ENCODE results near the gene PHF21B.

PHF21B gene

GRCh38 chr22:44956840-44957767 lies 52.7 kb downstream of the PHF21B start:
- 0 out of 2 replicates have a peak, but pooled peaks have one; percentile 9 for TF ChIP-seq CTCF (IDR thresholded peaks at IDR 0.05; ENCODE audit: control insufficient read depth, extremely low read depth, insufficient read depth)
- DNase-seq (ENCODE audit: low read depth), result no peak
- no peak overlapping the region for H3K4me3 ChIP-seq (ENCODE audit: low read depth, low read length)

GRCh38 chr22:44955102-44955501 lies 54.7 kb downstream of the PHF21B start:
- no peak for TF ChIP-seq CTCF (IDR thresholded peaks at IDR 0.05; ENCODE audit: control insufficient read depth, extremely low read depth, insufficient read depth)
- no peak for DNase-seq (ENCODE audit: low read depth)
- H3K4me3 ChIP-seq (ENCODE audit: low read depth, low read length), result no peak overlapping the region

- DNase-seq (ENCODE audit: low read depth), result no peak
- no peak for TF ChIP-seq CTCF (IDR thresholded peaks at IDR 0.05; ENCODE audit: control insufficient read depth, extremely low read depth, insufficient read depth)
- H3K4me3 ChIP-seq (ENCODE audit: low read depth, low read length), result no peak overlapping the region
Observed at GRCh38 chr22:44954149-44954548, 55.7 kb downstream of the PHF21B start.

GRCh38 chr22:44952863-44953746 lies 56.7 kb downstream of the PHF21B start:
- DNase-seq (ENCODE audit: low read depth), result no peak
- H3K4me3 ChIP-seq (ENCODE audit: low read depth, low read length), result no peak overlapping the region
- no peak for TF ChIP-seq CTCF (IDR thresholded peaks at IDR 0.05; ENCODE audit: control insufficient read depth, extremely low read depth, insufficient read depth)

GRCh38 chr22:44951510-44951816 lies 58.3 kb downstream of the PHF21B start:
- TF ChIP-seq CTCF (IDR thresholded peaks at IDR 0.05; ENCODE audit: control insufficient read depth, extremely low read depth, insufficient read depth), result no peak
- H3K4me3 ChIP-seq (ENCODE audit: low read depth, low read length), result no peak overlapping the region
- no peak for DNase-seq (ENCODE audit: low read depth)

GRCh38 chr22:44950806-44951509 lies 58.8 kb downstream of the PHF21B start:
- no peak for DNase-seq (ENCODE audit: low read depth)

More at GRCh38 chr22:44950806-44951509, 58.8 kb downstream of the PHF21B start:
- TF ChIP-seq CTCF (IDR thresholded peaks at IDR 0.05; ENCODE audit: control insufficient read depth, extremely low read depth, insufficient read depth), result no peak
- no peak overlapping the region for H3K4me3 ChIP-seq (ENCODE audit: low read depth, low read length)
